HepG2 (cell line): ENCODE measurements around the gene RBCK1. TPM values are rescaled to one million over a fixed set of nuclear protein-coding genes. Genes with fewer than 3 reads are reported as not detected.

Experiments
- AHDC1 ChIP-seq: sonication (generic); formaldehyde crosslinking; IDR thresholded peaks from 2 replicates; pipeline ENCODE4 v1.5.1; 2020; ENCODE audit warnings: mild to moderate bottlenecking, missing genetic modification reagents, borderline replicate concordance
- MAX ChIP-seq: IDR thresholded peaks from 2 replicates; pipeline ENCODE4 v1.6.1; 2012; ENCODE audit warnings: inconsistent platforms
- MYNN ChIP-seq: sonication (generic); formaldehyde crosslinking; IDR thresholded peaks from 2 replicates; pipeline ENCODE4 v1.4.0; 2020; ENCODE audit warnings: mild to moderate bottlenecking, low read depth, missing genetic modification reagents
- NCOA2 ChIP-seq: sonication (generic); formaldehyde crosslinking; IDR thresholded peaks from 2 replicates; pipeline ENCODE4 v1.8.0; 2022; ENCODE audit warnings: inconsistent platforms
- PAXIP1 ChIP-seq: sonication (generic); formaldehyde crosslinking; conservative IDR thresholded peaks from 2 replicates; pipeline ENCODE4 v1.4.0; 2020; ENCODE audit warnings: mild to moderate bottlenecking, missing genetic modification reagents, moderate library complexity
- SMARCC2 ChIP-seq: fragments of 450-650 bp; IDR thresholded peaks from 2 replicates; pipeline ENCODE4 v1.6.1; 2017; ENCODE audit warnings: antibody characterized with exemption, mild to moderate bottlenecking
- SNAPC2 ChIP-seq: sonication (generic); formaldehyde crosslinking; IDR thresholded peaks from 2 replicates; pipeline ENCODE4 v1.8.1; 2022; ENCODE audit warnings: mild to moderate bottlenecking, missing genetic modification reagents
- TSC22D2 ChIP-seq: sonication (generic); formaldehyde crosslinking; IDR thresholded peaks from 2 replicates; pipeline ENCODE4 v1.5.1; 2020; ENCODE audit warnings: missing genetic modification reagents, mild to moderate bottlenecking, borderline replicate concordance
- ZNF205 ChIP-seq: IDR thresholded peaks from 2 replicates; pipeline ENCODE4 v1.6.1; 2018; ENCODE audit warnings: missing biosample characterization, missing genetic modification reagents
- ZNF430 ChIP-seq: sonication (generic); formaldehyde crosslinking; IDR thresholded peaks from 2 replicates; pipeline ENCODE4 v1.9.0; 2021; ENCODE audit warnings: mild to moderate bottlenecking, missing genetic modification reagents
- ZSCAN22 ChIP-seq: sonication (generic); formaldehyde crosslinking; IDR thresholded peaks from 2 replicates; pipeline ENCODE4 v1.4.0; 2020; ENCODE audit warnings: mild to moderate bottlenecking, missing genetic modification reagents
- polyA plus RNA-seq, 8 experiments: library from polyadenylated mRNA; depleted of rRNA in 3 of 8; stranded (reverse) in 7 of 8; unstranded in 1 of 8; fragments of >200 nt; fragmentation: Illumina TruSeq in 4 of 8; extraction: Trizol in 4 of 8; gene quantifications; 2 replicates each; pipeline versions ENCODE4 v1.2.1 to v1.2.3, GENCODE V29; 2011 to 2016; ENCODE audit warnings: low read depth in 4 of 8, missing spikeins in 1 of 8, mixed read lengths in 1 of 8; ENCODE audit not compliant: insufficient read depth in 1 of 8
- total RNA-seq, 5 experiments: library from RNA; depleted of rRNA; stranded (reverse); fragments of >200 nt; fragmentation: Illumina TruSeq; extraction: Trizol; gene quantifications; 2 replicates each; pipeline ENCODE4 v1.2.3, GENCODE V29; 2016; ENCODE audit warnings: low read depth in 1 of 5
- TF ChIP-seq, protein P1 (sequence below): IDR thresholded peaks from 2 replicates; pipeline ENCODE4 v1.6.1; 2016; ENCODE audit warnings: missing compliant biosample characterization, missing genetic modification reagents, borderline replicate concordance
- TF ChIP-seq, protein P2 (sequence below): sonication (generic); formaldehyde crosslinking; conservative IDR thresholded peaks from 2 replicates; pipeline ENCODE4 v1.4.0; 2020; ENCODE audit warnings: missing genetic modification reagents
- TF ChIP-seq, protein P3 (sequence below): sonication (generic); formaldehyde crosslinking; IDR thresholded peaks from 2 replicates; pipeline ENCODE4 v1.5.1; 2020; ENCODE audit warnings: mild to moderate bottlenecking, missing genetic modification reagents

Gene RBCK1
- total and polyA plus RNA-seq, 2 of the 13 experiments (the other 11 are each of a cell fraction or from before 2014, with no cell fraction given) = 149 to 215 TPM

DNA sequence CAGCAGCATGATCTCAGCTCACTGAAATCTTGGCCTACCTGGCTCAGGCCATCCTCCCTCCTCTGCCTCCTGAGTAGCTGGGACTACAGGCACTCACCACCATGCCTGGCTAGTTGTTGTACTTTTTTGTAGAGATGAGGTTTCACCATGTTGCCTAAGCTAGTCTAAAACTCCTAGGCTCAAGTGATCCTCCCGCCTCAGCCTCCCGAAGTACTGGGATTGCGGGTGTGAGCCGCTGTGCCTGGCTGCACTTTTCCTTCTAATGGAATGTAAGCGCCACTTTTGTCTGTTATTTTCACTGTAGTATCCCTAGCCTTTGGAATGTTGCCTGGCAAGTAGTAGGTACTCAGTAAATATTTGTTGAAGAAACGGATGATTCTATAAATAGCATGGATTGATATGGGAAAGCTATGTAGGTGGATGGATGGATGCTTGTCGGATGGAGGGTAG lies 37.9 kb upstream of the RBCK1 start (continued):
- TF ChIP-seq AHDC1 (CRISPR knock-in tag) (peak; percentile 72; the same call in 1 of the 2 replicates), ZNF205 (CRISPR knock-in tag) (peak; percentile 96), ZNF430 (CRISPR knock-in tag) (no peak), MYNN (CRISPR knock-in tag) (no peak), ZSCAN22 (CRISPR knock-in tag) (no peak), MAX (no peak), SMARCC2 (no peak), PAXIP1 (peak; percentile 63), SNAPC2 (CRISPR knock-in tag) (peak; percentile 72; the same call in 1 of the 2 replicates), TSC22D2 (CRISPR knock-in tag) (no peak), NCOA2 (CRISPR knock-in tag) (peak; percentile 75)
- TF ChIP-seq, protein P1, sequence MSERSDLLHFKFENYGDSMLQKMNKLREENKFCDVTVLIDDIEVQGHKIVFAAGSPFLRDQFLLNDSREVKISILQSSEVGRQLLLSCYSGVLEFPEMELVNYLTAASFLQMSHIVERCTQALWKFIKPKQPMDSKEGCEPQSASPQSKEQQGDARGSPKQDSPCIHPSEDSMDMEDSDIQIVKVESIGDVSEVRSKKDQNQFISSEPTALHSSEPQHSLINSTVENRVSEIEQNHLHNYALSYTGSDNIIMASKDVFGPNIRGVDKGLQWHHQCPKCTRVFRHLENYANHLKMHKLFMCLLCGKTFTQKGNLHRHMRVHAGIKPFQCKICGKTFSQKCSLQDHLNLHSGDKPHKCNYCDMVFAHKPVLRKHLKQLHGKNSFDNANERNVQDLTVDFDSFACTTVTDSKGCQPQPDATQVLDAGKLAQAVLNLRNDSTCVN (CRISPR knock-in tag) = no peak
- TF ChIP-seq, protein P2, sequence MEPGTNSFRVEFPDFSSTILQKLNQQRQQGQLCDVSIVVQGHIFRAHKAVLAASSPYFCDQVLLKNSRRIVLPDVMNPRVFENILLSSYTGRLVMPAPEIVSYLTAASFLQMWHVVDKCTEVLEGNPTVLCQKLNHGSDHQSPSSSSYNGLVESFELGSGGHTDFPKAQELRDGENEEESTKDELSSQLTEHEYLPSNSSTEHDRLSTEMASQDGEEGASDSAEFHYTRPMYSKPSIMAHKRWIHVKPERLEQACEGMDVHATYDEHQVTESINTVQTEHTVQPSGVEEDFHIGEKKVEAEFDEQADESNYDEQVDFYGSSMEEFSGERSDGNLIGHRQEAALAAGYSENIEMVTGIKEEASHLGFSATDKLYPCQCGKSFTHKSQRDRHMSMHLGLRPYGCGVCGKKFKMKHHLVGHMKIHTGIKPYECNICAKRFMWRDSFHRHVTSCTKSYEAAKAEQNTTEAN (CRISPR knock-in tag) = peak; percentile 80; the same call in 1 of the 2 replicates
- TF ChIP-seq, protein P3, sequence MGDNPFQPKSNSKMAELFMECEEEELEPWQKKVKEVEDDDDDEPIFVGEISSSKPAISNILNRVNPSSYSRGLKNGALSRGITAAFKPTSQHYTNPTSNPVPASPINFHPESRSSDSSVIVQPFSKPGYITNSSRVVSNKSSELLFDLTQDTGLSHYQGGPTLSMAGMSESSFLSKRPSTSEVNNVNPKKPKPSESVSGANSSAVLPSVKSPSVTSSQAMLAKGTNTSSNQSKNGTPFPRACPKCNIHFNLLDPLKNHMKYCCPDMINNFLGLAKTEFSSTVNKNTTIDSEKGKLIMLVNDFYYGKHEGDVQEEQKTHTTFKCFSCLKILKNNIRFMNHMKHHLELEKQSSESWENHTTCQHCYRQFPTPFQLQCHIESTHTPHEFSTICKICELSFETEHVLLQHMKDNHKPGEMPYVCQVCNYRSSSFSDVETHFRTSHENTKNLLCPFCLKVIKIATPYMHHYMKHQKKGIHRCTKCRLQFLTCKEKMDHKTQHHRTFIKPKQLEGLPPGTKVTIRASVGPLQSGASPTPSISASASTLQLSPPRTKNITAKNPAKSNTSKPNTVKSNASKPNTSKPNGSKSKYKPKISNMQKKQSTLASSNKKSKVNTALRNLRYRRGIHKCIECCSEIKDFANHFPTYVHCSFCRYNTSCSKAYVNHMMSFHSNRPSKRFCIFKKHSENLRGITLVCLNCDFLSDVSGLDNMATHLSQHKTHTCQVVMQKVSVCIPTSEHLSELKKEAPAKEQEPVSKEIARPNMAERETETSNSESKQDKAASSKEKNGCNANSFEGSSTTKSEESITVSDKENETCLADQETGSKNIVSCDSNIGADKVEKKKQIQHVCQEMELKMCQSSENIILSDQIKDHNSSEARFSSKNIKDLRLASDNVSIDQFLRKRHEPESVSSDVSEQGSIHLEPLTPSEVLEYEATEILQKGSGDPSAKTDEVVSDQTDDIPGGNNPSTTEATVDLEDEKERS (CRISPR knock-in tag) = no peak
